ENCODE measurements around the gene GLRX3.

GRCh38 chr10:130206216-130206737, 70.1 kb downstream of the GLRX3 start:
- TF ChIP-seq ZNF274 (IDR thresholded peaks at IDR 0.05; ENCODE audit: low read depth, low read length) (no peak), SUZ12 (IDR thresholded peaks at IDR 0.05; ENCODE audit: extremely low read depth, insufficient read depth, insufficient read length) (no peak), YY1 (IDR thresholded peaks at IDR 0.05; ENCODE audit: insufficient read depth, insufficient read length) (no peak)
